NCI-H748 (cell line): ENCODE data around the gene CAMK1D.
"Not testable (repeated sequence)": the region's sequence is repeated elsewhere in the genome, so short reads cannot be mapped to it uniquely, and the experiment has no call there.

Experiments used
- DNase-seq: peaks from one replicate; lab custom pipeline; 2025; ENCODE audit not compliant: unreplicated experiment; lab: John Stamatoyannopoulos, UW

Gene CAMK1D

GRCh38 chr10:12807096-12807755 lies 457.9 kb downstream of the CAMK1D start:
- DNase-seq: no peak

GRCh38 chr10:12808014-12808613 lies 458.8 kb downstream of the CAMK1D start:
- DNase-seq: no peak

GRCh38 chr10:12810046-12810445 lies 460.7 kb downstream of the CAMK1D start:
- DNase-seq: not testable (repeated sequence)

GRCh38 chr10:12811826-12812225 lies 462.5 kb downstream of the CAMK1D start:
- no peak for DNase-seq

GRCh38 chr10:12812571-12812970 lies 463.2 kb downstream of the CAMK1D start:
- DNase-seq: no peak

GRCh38 chr10:12814166-12814565 lies 464.8 kb downstream of the CAMK1D start:
- no peak for DNase-seq

- no peak for DNase-seq
Observed at GRCh38 chr10:12819071-12819470, 469.7 kb downstream of the CAMK1D start.

- DNase-seq: no peak
Observed at GRCh38 chr10:12819656-12820055, 470.3 kb downstream of the CAMK1D start.

GRCh38 chr10:12822126-12822892 lies 473.0 kb downstream of the CAMK1D start:
- DNase-seq: no peak

GRCh38 chr10:12822893-12823170 lies 473.5 kb downstream of the CAMK1D start:
- no peak for DNase-seq

GRCh38 chr10:12823328-12823727 lies 474.0 kb downstream of the CAMK1D start:
- no peak for DNase-seq

GRCh38 chr10:12825260-12825849 lies 476.0 kb downstream of the CAMK1D start:
- DNase-seq: no peak

GRCh38 chr10:12826800-12827372 lies 477.5 kb downstream of the CAMK1D start:
- no peak for DNase-seq

- DNase-seq: no peak
Observed at GRCh38 chr10:12828736-12829135, 479.4 kb downstream of the CAMK1D start.

GRCh38 chr10:12829831-12830390 lies 480.6 kb downstream of the CAMK1D start:
- DNase-seq: no peak

GRCh38 chr10:12832096-12832495 lies 482.7 kb downstream of the CAMK1D start:
- no peak for DNase-seq

- DNase-seq: no peak
Observed at GRCh38 chr10:12833451-12833850, 484.1 kb downstream of the CAMK1D start.

GRCh38 chr10:12834116-12834665 lies 484.8 kb downstream of the CAMK1D start:
- no peak for DNase-seq

- no peak for DNase-seq
Observed at GRCh38 chr10:12834721-12835120, 485.4 kb downstream of the CAMK1D start.

GRCh38 chr10:12835709-12836108 lies 486.4 kb downstream of the CAMK1D start:
- DNase-seq: no peak

GRCh38 chr10:12838366-12838765 lies 489.0 kb downstream of the CAMK1D start:
- DNase-seq: no peak
